ENCODE measurements around the gene CEP152.

Gene CEP152

DNA sequence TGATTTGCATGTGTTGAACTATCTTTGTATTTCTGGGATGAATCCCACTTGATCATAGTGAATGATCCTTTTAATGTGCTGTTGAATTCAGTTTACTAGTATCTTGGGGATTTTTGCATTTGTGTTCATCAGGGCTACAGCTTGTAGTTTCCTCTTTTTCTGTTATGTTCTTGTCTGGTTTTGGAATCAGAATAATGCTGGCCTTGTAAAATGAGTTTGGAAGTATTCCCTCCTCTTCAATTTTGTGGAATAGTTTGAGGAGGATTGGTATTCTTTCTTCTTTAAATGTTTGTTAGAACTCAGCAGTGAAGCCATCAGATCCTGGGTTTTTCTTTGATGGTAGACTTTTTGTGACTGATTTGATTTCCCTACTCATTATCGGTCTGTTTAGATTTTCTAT, 102.2 kb downstream of the CEP152 start:
- no peak for DNase-seq (ENCODE audit: low read depth)

GRCh38 chr15:48705381-48705780, 105.5 kb downstream of the CEP152 start:
- no peak for DNase-seq (ENCODE audit: low read depth)

DNA sequence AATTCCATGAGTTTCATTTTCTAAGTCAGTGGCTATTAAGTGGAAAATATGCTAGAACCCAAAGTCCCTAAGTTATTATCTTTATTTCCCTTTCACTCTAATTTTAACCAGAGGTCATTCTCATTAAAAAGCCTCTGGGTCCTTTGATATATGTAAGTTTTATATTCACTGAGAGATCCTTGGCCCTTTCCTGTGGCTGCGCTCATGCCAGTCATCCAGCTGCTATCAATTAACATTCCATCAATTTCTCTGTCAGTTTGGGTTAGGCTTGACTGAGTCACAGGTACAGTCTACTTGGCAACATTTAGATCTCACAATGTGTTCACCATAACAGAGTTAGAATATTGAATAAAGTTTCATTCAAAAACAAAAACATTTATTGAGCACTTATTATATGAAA, 107.3 kb downstream of the CEP152 start:
- DNase-seq (ENCODE audit: low read depth): no peak

GRCh38 chr15:48702569-48703236, 108.2 kb downstream of the CEP152 start:
- no peak for DNase-seq (ENCODE audit: low read depth)

DNA sequence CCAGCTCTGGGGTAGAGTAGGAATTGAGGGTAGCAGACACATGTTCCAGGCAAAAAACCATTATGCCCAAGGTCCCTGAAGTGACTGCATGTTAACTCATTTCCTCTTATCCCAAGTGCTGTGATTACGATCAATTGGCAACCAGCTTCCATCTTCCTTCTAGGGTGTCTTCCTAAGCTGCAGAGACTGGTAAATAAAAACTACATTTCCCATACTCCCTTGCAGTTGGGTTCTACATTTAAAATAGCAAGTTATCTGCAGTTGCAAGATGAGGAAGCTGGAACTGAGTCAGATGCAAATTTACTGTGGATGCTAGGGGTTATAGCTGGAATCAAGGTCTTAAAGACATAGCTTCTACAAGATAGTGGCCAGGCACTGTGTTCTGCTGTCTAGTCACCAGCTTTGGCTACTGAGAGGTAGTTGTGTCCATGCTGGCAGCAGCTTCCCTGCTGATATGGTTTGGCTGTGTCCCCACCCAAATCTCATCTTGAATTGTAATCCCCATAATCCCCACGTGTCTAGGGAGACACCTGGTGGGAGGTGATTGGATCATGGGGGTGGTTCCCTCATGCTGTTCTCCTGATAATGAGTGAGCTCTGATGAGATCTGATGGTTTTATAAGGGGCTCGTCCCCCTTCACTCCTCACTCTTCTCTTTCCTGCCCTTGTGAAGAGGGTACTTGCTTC, 114.1 kb downstream of the CEP152 start:
- DNase-seq (ENCODE audit: low read depth): no peak

DNA sequence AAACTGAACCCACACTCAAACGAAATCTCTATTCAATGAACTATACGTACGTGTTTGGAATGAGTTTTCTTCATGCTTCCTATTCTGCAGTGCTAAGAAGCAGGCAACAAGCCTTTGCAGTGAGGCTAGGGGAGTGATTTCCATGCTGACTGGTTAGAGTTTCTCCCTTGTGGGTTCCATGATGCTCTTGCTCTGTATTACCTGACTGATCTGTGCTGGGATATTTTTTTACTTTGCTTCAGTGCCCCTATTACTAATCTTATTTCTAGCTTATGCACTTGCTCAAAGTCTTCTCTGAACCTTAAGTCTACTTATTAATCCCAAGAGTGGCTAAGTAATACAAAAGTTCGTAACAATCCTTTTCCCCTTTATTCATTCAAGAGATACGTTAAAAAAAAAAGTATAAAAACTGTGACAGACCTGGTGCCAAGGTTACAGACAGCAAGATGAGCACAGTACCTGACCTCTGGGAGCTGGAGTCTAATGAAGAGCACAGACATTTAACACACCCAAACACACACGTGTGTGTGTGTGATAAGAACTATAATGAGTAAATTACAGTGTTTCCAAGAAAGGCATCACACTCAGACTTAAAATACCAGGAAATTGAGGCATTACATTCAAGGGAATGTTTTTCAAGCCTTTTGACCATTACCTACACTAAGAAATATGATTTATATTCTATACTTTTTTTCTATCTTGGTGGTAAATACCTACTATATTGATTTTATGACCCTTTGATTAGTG, 114.9 kb downstream of the CEP152 start:
- DNase-seq (ENCODE audit: low read depth): no peak

- no peak for DNase-seq (ENCODE audit: low read depth)
Measured at GRCh38 chr15:48695088-48695826, 115.6 kb downstream of the CEP152 start.

GRCh38 chr15:48693484-48693883, 117.4 kb downstream of the CEP152 start:
- DNase-seq (ENCODE audit: low read depth): no peak

DNA sequence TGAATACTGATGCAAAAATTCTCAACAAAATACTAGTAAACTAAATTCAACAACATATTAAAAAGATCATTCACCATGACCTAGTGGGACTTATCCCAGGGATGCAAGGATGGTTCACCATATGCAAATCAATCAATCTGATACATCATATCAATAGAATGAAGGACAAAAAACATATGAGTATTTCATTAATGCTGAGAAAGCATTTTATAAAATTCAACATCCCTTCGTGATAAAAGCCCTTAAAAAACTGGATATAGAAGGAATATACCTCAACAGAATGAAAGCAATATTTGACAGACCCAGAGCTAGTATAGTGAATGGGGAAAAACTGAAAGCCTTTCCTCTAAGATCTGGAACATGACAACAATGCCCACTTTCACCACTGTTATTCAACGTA, 122.4 kb downstream of the CEP152 start:
- no peak for DNase-seq (ENCODE audit: low read depth)
